Measurements from ENCODE around the gene PROZ. TPM values are rescaled to one million over a fixed set of nuclear protein-coding genes. Genes with fewer than 3 reads are reported as not detected.

Gene PROZ
- polyA plus RNA-seq, 1 experiment, result not detected

DNA sequence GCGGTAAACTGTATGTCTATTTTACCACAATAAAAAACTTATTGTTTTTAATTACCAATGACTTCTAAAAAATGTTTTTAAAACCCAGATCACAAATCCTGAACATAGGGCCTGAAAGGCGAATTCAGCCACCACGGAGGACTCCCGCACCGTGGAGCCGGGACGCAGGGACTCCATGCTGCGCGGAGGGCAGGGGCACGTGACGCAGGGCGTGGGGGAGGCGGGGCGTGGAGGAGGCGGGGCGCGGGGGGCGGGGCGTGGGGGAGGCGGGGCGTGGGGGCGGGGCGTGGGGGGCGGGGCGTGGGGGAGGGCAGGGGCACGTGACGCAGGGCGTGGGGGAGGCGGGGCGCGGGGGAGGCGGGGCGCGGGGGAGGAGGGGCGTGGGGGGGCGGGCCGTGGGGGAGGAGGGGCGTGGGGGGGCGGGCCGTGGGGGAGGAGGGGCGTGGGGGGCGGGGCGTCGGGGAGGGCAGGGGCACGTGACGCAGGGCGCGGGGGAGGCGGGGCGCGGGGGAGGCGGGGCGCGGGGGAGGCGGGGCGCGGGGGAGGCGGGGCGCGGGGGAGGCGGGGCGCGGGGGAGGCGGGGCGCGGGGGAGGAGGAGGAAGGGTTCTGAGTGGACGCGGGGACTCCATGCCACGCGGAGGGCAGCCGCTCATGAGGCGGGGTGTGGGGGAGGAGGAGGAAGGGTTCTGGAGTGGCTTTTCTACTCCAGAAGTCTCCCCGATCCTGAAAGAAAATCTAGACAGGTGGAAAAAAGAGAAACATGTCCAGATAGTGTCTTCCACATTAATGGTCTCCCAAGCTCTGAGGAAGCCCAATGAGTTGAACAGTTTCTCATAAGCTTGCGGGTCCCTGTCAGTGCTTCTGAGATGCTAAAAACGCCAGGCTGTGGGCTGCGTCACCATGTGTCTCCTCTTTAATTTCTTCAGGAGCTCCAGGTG lies 4.4 kb upstream of the PROZ start:
- no peaks in the 10 kb centered on the region for H3K27me3 ChIP-seq (ENCODE audit: control insufficient read depth, insufficient read depth, low read length)
- TF ChIP-seq, protein P1, sequence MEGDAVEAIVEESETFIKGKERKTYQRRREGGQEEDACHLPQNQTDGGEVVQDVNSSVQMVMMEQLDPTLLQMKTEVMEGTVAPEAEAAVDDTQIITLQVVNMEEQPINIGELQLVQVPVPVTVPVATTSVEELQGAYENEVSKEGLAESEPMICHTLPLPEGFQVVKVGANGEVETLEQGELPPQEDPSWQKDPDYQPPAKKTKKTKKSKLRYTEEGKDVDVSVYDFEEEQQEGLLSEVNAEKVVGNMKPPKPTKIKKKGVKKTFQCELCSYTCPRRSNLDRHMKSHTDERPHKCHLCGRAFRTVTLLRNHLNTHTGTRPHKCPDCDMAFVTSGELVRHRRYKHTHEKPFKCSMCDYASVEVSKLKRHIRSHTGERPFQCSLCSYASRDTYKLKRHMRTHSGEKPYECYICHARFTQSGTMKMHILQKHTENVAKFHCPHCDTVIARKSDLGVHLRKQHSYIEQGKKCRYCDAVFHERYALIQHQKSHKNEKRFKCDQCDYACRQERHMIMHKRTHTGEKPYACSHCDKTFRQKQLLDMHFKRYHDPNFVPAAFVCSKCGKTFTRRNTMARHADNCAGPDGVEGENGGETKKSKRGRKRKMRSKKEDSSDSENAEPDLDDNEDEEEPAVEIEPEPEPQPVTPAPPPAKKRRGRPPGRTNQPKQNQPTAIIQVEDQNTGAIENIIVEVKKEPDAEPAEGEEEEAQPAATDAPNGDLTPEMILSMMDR (IDR thresholded peaks at IDR 0.05; ENCODE audit: insufficient read depth, low read depth, low read length), result no peak
- peak overlapping the region; percentile 19; the same call in 1 of the 2 replicates for H3K4me3 ChIP-seq (ENCODE audit: low read depth, low read length)
- no peaks in the 10 kb centered on the region for H3K36me3 ChIP-seq (ENCODE audit: control insufficient read depth, insufficient read depth, low read length)
- DNase-seq (ENCODE audit: low read depth), result no peak
- ChIA-PET POLR2A (no interaction called here), CTCF (interaction anchor here (1.3 kb wide), 1 partner anchor 10 kb away, joined by 3 read pairs; no protein-coding TSS in a partner anchor)

DNA sequence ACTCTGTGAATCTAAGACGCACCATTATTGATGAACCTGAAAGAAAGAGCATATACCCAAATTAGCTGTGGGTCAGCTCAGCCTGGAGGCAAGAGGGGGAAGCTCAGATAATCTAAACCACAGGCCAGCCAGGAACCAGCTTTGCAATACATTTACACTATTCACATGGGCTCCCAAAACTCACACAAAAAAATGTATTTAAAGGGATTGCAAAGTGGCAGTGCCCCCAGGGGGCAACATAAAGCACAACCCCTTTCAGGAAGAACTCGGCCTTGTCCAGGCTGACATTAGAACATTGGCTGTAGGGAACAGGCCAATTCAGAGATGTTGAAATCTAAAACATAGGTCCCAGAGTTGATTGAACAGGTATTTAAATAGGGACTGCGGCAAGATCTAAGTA lies 3.2 kb upstream of the PROZ start:
- Histone ChIP-seq H3K27me3 (ENCODE audit: control insufficient read depth, insufficient read depth, low read length) (no peaks in the 10 kb centered on the region), H3K4me3 (ENCODE audit: low read depth, low read length) (no peak overlapping the region), H3K36me3 (ENCODE audit: control insufficient read depth, insufficient read depth, low read length) (no peaks in the 10 kb centered on the region)
- TF ChIP-seq, protein P1 (IDR thresholded peaks at IDR 0.05; ENCODE audit: insufficient read depth, low read depth, low read length), result no peak
- CTCF ChIA-PET, result interaction anchor here (1.3 kb wide), 1 partner anchor 9 kb away, joined by 3 read pairs; no protein-coding TSS in a partner anchor
- DNase-seq (ENCODE audit: low read depth), result no peak
- POLR2A ChIA-PET, result no interaction called here

- TF ChIP-seq, protein P1 (IDR thresholded peaks at IDR 0.05; ENCODE audit: insufficient read depth, low read depth, low read length), result no peak
- no peaks in the 10 kb centered on the region for H3K36me3 ChIP-seq (ENCODE audit: control insufficient read depth, insufficient read depth, low read length)
- no peak for DNase-seq (ENCODE audit: low read depth)
- no peaks in the 10 kb centered on the region for H3K27me3 ChIP-seq (ENCODE audit: control insufficient read depth, insufficient read depth, low read length)
- H3K4me3 ChIP-seq (ENCODE audit: low read depth, low read length), result no peak overlapping the region
- CTCF ChIA-PET, result interaction anchor here (1.0 kb wide), 2 partner anchors 10 to 33 kb away, joined by 4 to 5 read pairs; no protein-coding TSS in a partner anchor
- POLR2A ChIA-PET, result no interaction called here
Measured at GRCh38 chr13:113155982-113156655, 2.3 kb upstream of the PROZ start.

DNA sequence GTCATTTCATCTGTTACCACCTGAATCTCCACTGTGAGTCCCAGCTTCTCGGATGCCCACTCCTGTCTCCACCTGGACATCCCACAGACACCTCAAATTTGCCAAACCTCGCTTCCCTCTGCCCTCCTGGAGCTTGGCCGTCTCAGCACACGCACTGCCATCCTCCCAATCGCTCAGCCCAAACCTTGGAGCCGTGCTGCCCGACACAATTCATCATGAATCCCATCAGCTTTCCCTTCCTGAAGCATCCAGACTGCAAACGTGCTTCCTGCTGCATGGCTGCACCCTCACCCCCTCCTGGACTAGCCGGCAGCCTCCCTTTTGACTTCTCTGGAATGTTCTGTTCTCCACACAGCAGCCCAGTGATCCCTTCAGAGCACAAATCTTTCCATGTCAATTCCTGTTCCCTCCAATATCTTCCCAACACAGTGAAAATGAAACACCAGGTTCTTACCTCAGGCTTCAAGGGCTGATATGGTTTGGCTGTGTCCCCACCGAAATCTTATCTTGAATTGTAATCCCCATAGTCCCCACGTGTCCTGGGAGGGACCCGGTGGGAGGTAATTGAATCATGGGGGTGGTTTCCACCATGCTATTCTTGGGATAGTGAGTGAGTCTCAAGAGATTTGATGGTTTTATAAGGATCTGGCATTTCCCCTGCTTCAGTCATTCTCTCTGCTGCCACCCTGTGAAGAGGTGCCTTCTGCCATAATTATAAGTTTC lies 1.1 kb upstream of the PROZ start:
- H3K27me3 ChIP-seq (ENCODE audit: control insufficient read depth, insufficient read depth, low read length), result no peaks in the 10 kb centered on the region
- CTCF ChIA-PET, result interaction anchor here (1.0 kb wide), 2 partner anchors 9 to 34 kb away, joined by 4 to 5 read pairs; no protein-coding TSS in a partner anchor
- no peak for DNase-seq (ENCODE audit: low read depth)
- POLR2A ChIA-PET, result no interaction called here
- TF ChIP-seq, protein P1 (IDR thresholded peaks at IDR 0.05; ENCODE audit: insufficient read depth, low read depth, low read length), result no peak
- H3K4me3 ChIP-seq (ENCODE audit: low read depth, low read length), result no peak overlapping the region
- no peaks in the 10 kb centered on the region for H3K36me3 ChIP-seq (ENCODE audit: control insufficient read depth, insufficient read depth, low read length)
